RPMI8226 (cell line): ENCODE measurements around the gene UNC5B.

ENCODE experiments used
- DNase-seq: peaks from one replicate; pipeline ENCODE4 v3.0.0-alpha.2; 2015

UNC5B gene

DNA sequence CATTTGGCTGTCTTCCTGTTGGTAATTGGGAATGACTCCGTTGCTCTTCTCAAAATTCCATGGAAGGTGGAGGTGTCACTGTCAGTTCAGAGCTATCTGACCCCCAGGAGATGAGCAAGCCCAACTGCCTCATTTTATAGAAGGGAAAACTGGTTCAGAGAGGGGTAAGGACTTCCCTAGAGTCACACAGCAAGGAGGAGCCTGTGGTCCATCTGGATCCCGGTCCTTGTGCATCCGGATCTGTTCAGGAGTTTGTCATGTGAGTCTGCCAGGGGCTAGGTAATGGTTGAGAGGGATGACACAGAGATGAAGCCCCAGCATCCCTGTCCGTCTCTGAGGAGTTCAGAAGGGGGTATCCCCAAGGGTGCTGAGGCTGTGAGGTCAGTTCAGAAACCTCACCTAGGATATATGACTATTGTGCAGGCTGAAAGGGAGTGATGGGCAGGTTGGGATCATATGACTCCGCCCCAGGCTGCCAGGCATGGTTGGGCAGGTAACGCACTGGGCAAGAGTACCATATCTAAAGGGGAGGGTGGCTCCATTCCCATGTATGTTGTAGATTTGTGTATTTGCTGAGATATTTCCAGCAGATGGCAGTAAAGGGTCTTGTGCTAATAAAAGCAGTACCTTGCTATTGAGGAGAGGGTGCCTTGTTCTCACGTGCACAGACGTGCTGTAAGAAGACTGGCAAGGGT lies 90.7 kb downstream of the UNC5B start:
- DNase-seq: peak; percentile 70

- no peak for DNase-seq
Measured at GRCh38 chr10:71303569-71303907, 91.2 kb downstream of the UNC5B start.

GRCh38 chr10:71304914-71305313 lies 92.5 kb downstream of the UNC5B start:
- no peak for DNase-seq

DNA sequence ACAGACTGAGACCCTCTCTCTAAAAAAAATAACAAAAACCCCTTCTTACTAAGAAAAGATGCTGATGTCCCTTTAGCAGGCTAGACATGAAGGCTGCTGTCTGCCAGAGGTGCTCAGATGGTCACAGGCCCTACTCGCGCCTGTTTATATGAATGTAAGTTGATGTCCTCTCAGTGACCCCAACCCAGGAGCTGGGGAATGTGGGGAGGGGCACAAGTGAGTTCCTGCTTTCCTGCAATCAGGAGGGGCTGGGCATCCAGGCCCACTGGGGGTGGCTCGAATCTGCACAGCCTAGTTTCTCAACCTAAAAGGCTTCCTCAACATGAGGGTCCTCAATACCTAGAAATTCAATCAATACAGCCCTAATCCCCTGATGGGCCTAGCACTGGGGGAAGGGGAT lies 94.6 kb downstream of the UNC5B start:
- no peak for DNase-seq

- DNase-seq: peak; percentile 43
Measured at GRCh38 chr10:71307469-71308085, 95.2 kb downstream of the UNC5B start.

- DNase-seq: no peak
Measured at GRCh38 chr10:71308244-71308643, 95.9 kb downstream of the UNC5B start.

- DNase-seq: no peak
Measured at GRCh38 chr10:71308985-71309384, 96.6 kb downstream of the UNC5B start.

DNA sequence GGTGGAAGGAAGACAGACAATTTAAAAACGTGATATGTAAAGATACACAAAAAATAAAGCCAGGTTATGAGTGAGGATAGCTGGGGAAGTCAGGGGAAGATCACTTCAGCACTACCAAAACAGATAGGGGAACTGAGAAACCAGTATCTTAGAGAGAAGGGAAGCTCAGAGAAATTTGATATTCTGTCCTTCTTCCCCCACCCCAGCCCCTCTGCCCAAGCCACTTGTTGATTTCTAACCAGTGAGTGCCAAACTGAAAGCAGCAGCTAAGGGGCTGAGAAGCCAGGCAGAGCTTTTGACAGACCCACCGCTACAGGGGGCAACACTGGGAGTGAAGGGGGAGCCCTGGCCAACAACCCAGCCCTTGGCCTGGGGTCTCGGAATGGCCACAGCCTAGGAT lies 97.5 kb downstream of the UNC5B start:
- no peak for DNase-seq

DNA sequence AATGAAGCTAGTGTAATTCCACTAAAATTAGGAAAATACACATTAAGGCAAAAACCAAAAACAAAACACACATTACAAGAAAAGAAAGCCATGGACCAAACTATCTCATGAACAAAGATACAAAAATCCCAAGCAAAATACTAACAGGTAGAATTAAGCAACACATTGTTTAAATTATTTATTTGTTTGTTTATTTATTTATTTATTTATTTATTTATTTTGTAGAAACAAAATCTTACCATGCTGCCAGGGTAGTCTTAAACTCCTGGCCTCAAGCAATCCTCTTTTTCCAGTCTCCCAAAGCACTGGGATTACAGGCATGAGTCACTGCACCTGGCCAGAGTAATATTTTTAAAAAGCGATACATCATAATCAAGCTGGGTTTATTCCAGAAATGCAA lies 99.8 kb downstream of the UNC5B start:
- DNase-seq: no peak

GRCh38 chr10:71312811-71313789 lies 100.7 kb downstream of the UNC5B start:
- DNase-seq: peak; percentile 10

- peak; percentile 35 for DNase-seq
Measured at GRCh38 chr10:71314028-71314693, 101.8 kb downstream of the UNC5B start.

GRCh38 chr10:71314694-71315225 lies 102.4 kb downstream of the UNC5B start:
- DNase-seq: no peak

- DNase-seq: peak; percentile 38
Measured at GRCh38 chr10:71316056-71316785, 103.9 kb downstream of the UNC5B start.

DNA sequence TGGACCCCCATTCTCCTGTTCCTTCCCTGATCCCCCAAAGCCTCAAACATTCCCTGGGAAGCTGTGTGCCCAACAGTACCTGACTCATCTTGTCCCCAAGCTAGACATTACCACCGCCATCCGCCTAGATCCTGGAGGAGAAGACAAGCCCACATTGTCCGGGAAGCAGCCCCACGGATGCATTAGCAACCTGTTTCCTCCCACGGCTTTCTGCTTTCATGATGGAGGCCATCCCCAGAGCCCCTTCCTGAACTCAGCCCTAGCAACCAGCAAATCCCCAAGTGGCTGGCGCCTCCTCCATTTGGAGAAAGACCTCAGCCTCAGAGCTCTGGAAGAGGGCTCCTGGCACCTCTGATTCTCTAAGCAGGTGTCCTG lies 104.4 kb downstream of the UNC5B start:
- no peak for DNase-seq

DNA sequence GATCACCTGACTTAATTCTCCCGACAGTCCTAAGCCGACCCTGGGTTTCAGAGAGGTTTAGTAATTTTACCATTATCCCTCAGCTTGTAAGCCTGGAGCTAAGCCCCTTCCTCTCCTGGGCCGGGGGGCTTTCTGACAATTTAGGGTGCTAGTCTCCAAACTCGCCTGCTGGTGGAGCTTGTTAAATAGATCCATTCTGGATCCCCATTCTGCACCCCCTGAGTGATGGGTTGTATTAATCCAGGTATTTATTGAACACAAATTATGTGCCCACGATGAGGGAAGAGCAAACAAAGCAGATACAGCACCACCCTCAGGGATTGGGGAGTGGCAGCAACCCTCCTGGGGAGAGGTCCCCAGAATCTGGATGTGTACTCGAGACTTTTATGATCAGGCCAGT lies 105.4 kb downstream of the UNC5B start:
- no peak for DNase-seq

GRCh38 chr10:71319042-71319799 lies 106.9 kb downstream of the UNC5B start, which contains the start of gene SLC29A3:
Gene SLC29A3, plus strand, starts transcription at chr10:71319259. Its CDS starts 51 bp downstream, at chr10:71319310.
- peak; percentile 86 for DNase-seq

DNA sequence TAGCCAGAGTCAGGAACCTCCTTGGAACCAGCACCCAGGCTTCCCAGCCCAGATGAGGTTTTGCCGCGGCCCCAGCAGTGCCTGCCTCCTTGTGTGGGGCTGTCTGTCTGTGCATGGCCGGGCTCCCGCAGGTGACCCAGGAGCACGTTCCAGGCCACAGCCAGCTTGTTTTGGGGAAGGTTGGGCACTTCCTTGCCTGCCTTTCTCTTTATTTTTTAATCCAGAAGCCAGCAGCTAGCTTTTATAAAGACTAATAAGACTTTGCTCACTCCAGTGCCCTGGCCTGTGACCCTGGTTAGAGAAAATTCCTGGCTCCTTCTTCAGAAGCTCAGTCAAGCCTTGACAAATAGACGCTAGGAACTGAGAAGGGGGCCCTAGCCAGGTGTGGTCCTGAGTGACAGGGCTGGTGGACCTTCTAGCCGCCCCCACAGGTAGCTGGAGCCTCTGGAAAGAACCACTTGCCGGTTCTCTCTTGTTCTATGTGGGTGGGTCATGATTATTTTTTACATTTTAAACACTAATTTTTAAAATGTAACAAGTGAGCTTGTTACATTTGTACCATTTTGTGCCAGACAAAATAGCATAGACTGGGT lies 107.5 kb downstream of the UNC5B start:
- no peak for DNase-seq

GRCh38 chr10:71320592-71320991 lies 108.2 kb downstream of the UNC5B start:
- DNase-seq: no peak

- no peak for DNase-seq
Measured at GRCh38 chr10:71321386-71321785, 109.0 kb downstream of the UNC5B start.

- no peak for DNase-seq
Measured at GRCh38 chr10:71323407-71323806, 111.0 kb downstream of the UNC5B start.

GRCh38 chr10:71324743-71325142 lies 112.4 kb downstream of the UNC5B start:
- DNase-seq: no peak
